ENCODE measurements around the gene MYOZ3. TPM values are rescaled to one million over a fixed set of nuclear protein-coding genes. Genes with fewer than 3 reads are reported as not detected.
A peak's percentile ranks its signal among the peaks of the same experiment; 100 is the strongest.

The MYOZ3 gene
- total and polyA plus RNA-seq, 12 donors, result 0.12 to 1.9 (median 0.45) TPM; not detected in 1

DNA sequence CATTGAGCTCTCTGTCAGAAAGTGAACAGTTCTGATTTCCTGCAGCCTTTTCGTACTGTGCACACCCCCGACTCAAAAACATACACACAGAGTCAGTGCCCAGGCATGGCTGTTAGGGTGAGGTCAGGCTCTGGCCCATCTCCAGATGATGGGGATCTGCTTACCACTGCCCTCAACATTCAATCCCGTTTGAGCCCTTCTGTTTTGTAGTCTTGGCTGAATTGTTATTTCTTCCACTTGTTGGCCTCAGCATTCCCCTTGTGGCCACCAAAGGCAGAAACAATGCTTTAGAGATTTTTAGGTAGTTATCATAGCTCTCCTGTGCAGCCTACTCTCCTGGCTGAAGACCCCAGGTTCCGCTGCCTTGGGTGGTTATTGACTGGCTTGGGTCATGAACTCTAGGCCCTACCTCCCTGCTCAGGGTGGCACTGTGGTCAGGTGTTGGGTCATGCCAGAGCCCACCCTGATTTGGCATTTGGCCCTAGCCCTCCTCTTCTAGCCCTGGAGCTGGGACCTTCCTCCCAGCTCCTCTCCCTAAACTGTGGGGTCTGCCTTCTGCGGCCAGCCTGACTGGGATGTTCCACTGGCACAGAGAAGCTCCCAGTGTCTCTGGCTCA lies 7.8 kb upstream of the MYOZ3 start:
- no peak for TF ChIP-seq POLR2A (IDR thresholded peaks at IDR 0.05)
- TF ChIP-seq, protein P1, sequence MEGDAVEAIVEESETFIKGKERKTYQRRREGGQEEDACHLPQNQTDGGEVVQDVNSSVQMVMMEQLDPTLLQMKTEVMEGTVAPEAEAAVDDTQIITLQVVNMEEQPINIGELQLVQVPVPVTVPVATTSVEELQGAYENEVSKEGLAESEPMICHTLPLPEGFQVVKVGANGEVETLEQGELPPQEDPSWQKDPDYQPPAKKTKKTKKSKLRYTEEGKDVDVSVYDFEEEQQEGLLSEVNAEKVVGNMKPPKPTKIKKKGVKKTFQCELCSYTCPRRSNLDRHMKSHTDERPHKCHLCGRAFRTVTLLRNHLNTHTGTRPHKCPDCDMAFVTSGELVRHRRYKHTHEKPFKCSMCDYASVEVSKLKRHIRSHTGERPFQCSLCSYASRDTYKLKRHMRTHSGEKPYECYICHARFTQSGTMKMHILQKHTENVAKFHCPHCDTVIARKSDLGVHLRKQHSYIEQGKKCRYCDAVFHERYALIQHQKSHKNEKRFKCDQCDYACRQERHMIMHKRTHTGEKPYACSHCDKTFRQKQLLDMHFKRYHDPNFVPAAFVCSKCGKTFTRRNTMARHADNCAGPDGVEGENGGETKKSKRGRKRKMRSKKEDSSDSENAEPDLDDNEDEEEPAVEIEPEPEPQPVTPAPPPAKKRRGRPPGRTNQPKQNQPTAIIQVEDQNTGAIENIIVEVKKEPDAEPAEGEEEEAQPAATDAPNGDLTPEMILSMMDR (IDR thresholded peaks at IDR 0.05), result peak in 3 of 6 experiments; percentile 11 to 20 (median 19)
- Histone ChIP-seq H3K4me1 (replicated peaks in 1 of 2) (peaks cover 26 to 75% of the 10 kb centered on the region in 2 donors), H3K36me3 (replicated peaks in 1 of 2) (peaks cover 0 to 53% of the 10 kb centered on the region in 2 donors), H3K9me3 (replicated peaks in 1 of 3) (no peaks in the 10 kb centered on the region), H3K4me3 (no peak overlapping the region), H3K27ac (peak overlapping the region in 4 of 5 donors; percentile 25 to 89 (median 64)), H3K27me3 (no peaks in the 10 kb centered on the region)
- intact Hi-C loops (cut with DNase I), result no loop called here
- peak in 1 of 7 donors; percentile 43 for DNase-seq
- WGBS, 4 donors, result 60 to 71% (median 64%) methylated on average over 4 to 5 of the region's 5 CpGs

DNA sequence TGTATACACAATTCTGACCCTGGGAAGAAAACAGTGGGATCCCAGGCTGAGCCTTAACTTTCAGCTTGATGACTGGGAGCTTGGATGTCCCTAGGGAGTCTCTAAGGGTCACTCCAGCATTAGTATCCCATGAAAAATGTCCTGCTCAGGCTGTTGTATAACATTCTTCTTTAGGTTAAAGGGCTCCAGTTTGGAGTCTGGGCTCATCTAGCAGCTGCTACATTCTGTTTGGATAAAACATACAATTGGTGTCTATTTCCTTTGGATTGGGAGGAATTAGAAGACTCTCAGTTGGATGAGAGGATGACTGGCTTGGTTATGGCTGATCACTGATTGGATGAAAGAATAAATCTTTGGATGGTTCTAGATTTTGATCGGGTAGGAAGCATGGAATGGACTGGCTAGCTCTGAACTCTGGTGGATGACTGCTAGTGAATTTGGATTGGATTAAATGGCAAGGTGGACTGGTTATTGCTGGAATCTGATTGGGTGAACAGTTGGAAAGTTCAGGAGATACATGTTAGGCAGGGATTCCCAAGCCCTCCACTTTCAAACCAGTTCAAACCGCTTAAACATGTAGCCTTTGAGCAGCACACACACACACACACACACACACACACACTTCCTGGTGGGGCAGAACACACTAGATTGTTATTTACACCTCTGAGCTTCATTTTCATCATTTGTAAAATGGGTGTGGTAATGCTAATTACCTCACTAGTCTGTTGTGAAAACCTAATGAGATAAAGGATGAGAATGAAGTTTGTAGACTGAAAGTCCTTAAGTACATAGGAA lies 7.1 kb upstream of the MYOZ3 start:
- no peak for DNase-seq
- Histone ChIP-seq H3K27me3 (no peaks in the 10 kb centered on the region), H3K4me1 (replicated peaks in 1 of 2) (peaks cover 23 to 70% of the 10 kb centered on the region in 2 donors), H3K4me3 (no peak overlapping the region), H3K9me3 (replicated peaks in 1 of 3) (no peaks in the 10 kb centered on the region), H3K36me3 (replicated peaks in 1 of 2) (peaks cover 0 to 46% of the 10 kb centered on the region in 2 donors), H3K27ac (peak overlapping the region in 4 of 5 donors; percentile 25 to 89 (median 64))
- intact Hi-C loops (cut with DNase I), result no loop called here
- WGBS, 4 donors, result 71 to 79% (median 76%) methylated on average over 2 of the region's 2 CpGs
- TF ChIP-seq, protein P1 (IDR thresholded peaks at IDR 0.05), result no peak
- TF ChIP-seq POLR2A (IDR thresholded peaks at IDR 0.05), result no peak

DNA sequence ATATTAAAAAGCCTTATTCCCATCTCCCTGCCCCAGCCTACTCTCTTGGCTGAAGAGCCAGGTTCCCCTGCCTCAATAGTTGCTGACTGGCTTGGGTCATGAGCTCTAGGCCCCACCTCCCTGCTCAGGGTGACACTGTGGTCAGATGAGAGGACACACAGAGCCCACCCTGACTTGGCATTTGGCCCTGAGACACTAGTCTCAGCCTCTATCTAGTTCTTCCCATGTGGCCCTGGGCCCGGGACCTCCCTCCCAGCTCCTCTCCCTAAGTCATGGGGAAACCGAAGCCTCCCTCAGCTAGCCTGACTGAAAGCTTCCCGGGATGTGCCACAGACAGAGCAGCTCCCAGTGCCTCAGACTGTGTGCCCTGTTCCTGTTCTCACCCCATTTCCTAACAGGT lies 5.8 kb upstream of the MYOZ3 start:
- Histone ChIP-seq H3K4me3 (no peak overlapping the region), H3K4me1 (replicated peaks in 1 of 2) (peaks cover 18 to 58% of the 10 kb centered on the region in 2 donors), H3K36me3 (replicated peaks in 1 of 2) (peaks cover 0 to 33% of the 10 kb centered on the region in 2 donors), H3K27ac (peak overlapping the region in 1 of 5 donors; percentile 79), H3K27me3 (no peaks in the 10 kb centered on the region), H3K9me3 (replicated peaks in 1 of 3) (no peaks in the 10 kb centered on the region)
- peak in 2 of 7 donors; percentile 39 to 60 for DNase-seq
- WGBS, 4 donors, result 71 to 78% (median 75%) methylated on average over 3 of the region's 3 CpGs
- no peak for TF ChIP-seq POLR2A (IDR thresholded peaks at IDR 0.05)
- TF ChIP-seq, protein P1 (IDR thresholded peaks at IDR 0.05), result no peak
- intact Hi-C loops (cut with DNase I), result loop anchor here (5.0 kb wide), 1 partner anchor 93 kb away; no protein-coding TSS in a partner anchor
